Skeletal muscle tissue (tissue), 4 donors: ENCODE results near the gene ABHD17B. TPM values are rescaled to one million over a fixed set of nuclear protein-coding genes. Genes with fewer than 3 reads are reported as not detected.

Experiments
- H3K27ac ChIP-seq: one replicate; pipeline ENCODE4 v1.7.0; 2013; ENCODE audit warnings: mild to moderate bottlenecking, low read depth, low read length, inconsistent platforms
- H3K27me3 ChIP-seq, 3 donors: one replicate each; pipeline ENCODE4 v1.7.0; 2013; ENCODE audit warnings: low read length in 3 of 3; ENCODE audit not compliant: control insufficient read depth in 3 of 3, insufficient read depth in 3 of 3
- H3K36me3 ChIP-seq, 3 donors: one replicate each; pipeline ENCODE4 v1.7.0; 2013; ENCODE audit warnings: low read length in 3 of 3; ENCODE audit not compliant: control insufficient read depth in 3 of 3, insufficient read depth in 3 of 3
- H3K4me1 ChIP-seq, 3 donors: one replicate each; pipeline ENCODE4 v1.7.0; 2013; ENCODE audit warnings: low read length in 3 of 3, mild to moderate bottlenecking in 3 of 3; ENCODE audit not compliant: control insufficient read depth in 3 of 3, insufficient read depth in 3 of 3
- H3K4me3 ChIP-seq, 3 donors: one replicate each; pipeline ENCODE4 v1.7.0; 2013; ENCODE audit warnings: low read length in 3 of 3
- H3K9ac ChIP-seq, 3 donors: one replicate each; pipeline ENCODE4 v1.7.0; 2013; ENCODE audit warnings: low read length in 3 of 3, mild to moderate bottlenecking in 3 of 3, moderate library complexity in 2 of 3, low read depth in 1 of 3
- H3K9me3 ChIP-seq, 3 donors: one replicate each; pipeline ENCODE4 v1.7.0; 2013; ENCODE audit warnings: low read length in 3 of 3; ENCODE audit not compliant: control insufficient read depth in 3 of 3
- total RNA-seq: library from RNA; depleted of rRNA; stranded (reverse); fragments of >200 nt; gene quantifications from one replicate; pipeline ENCODE4 v1.2.3, GENCODE V29; 2014
- donor health status: Osteomylitis.

Gene ABHD17B
- total RNA-seq, 1 donor from 2014 or later: 57.4 TPM

- Histone ChIP-seq H3K4me1 (no peaks in the 10 kb centered on the region), H3K4me3 (no peak overlapping the region), H3K27me3 (no peaks in the 10 kb centered on the region), H3K36me3 (no peaks in the 10 kb centered on the region), H3K27ac (no peak overlapping the region), H3K9me3 (no peaks in the 10 kb centered on the region), H3K9ac (no peak overlapping the region)
Observed at GRCh38 chr9:71830153-71830552, 80.8 kb downstream of the ABHD17B start.

- Histone ChIP-seq H3K4me1 (no peaks in the 10 kb centered on the region), H3K9ac (no peak overlapping the region), H3K27ac (no peak overlapping the region), H3K27me3 (no peaks in the 10 kb centered on the region), H3K4me3 (no peak overlapping the region), H3K36me3 (no peaks in the 10 kb centered on the region), H3K9me3 (no peaks in the 10 kb centered on the region)
Observed at GRCh38 chr9:71826279-71826678, 84.7 kb downstream of the ABHD17B start.

GRCh38 chr9:71824257-71824656, 86.7 kb downstream of the ABHD17B start:
- no peak overlapping the region for H3K4me3 ChIP-seq
- H3K27ac ChIP-seq: no peak overlapping the region
- no peak overlapping the region for H3K9ac ChIP-seq
- no peaks in the 10 kb centered on the region for H3K4me1 ChIP-seq
- no peaks in the 10 kb centered on the region for H3K36me3 ChIP-seq
- no peaks in the 10 kb centered on the region for H3K27me3 ChIP-seq
- H3K9me3 ChIP-seq: no peaks in the 10 kb centered on the region

GRCh38 chr9:71822935-71823334, 88.1 kb downstream of the ABHD17B start:
- Histone ChIP-seq H3K4me3 (no peak overlapping the region), H3K9ac (no peak overlapping the region), H3K27me3 (no peaks in the 10 kb centered on the region), H3K4me1 (no peaks in the 10 kb centered on the region), H3K9me3 (no peaks in the 10 kb centered on the region), H3K36me3 (no peaks in the 10 kb centered on the region), H3K27ac (no peak overlapping the region)

GRCh38 chr9:71822456-71822855, 88.5 kb downstream of the ABHD17B start:
- Histone ChIP-seq H3K36me3 (no peaks in the 10 kb centered on the region), H3K4me1 (no peaks in the 10 kb centered on the region), H3K9me3 (no peaks in the 10 kb centered on the region), H3K27ac (no peak overlapping the region), H3K4me3 (no peak overlapping the region), H3K27me3 (no peaks in the 10 kb centered on the region), H3K9ac (no peak overlapping the region)

GRCh38 chr9:71821405-71821804, 89.6 kb downstream of the ABHD17B start:
- Histone ChIP-seq H3K4me3 (no peak overlapping the region), H3K9me3 (no peaks in the 10 kb centered on the region), H3K4me1 (no peaks in the 10 kb centered on the region)

GRCh38 chr9:71820403-71820921, 90.5 kb downstream of the ABHD17B start:
- no peaks in the 10 kb centered on the region for H3K9me3 ChIP-seq
- no peaks in the 10 kb centered on the region for H3K4me1 ChIP-seq
- H3K27ac ChIP-seq: no peak overlapping the region
- no peak overlapping the region for H3K4me3 ChIP-seq
- no peaks in the 10 kb centered on the region for H3K36me3 ChIP-seq
- H3K27me3 ChIP-seq: no peaks in the 10 kb centered on the region
- H3K9ac ChIP-seq: no peak overlapping the region

More at GRCh38 chr9:71821405-71821804, 89.6 kb downstream of the ABHD17B start:
- no peak overlapping the region for H3K27ac ChIP-seq
- no peaks in the 10 kb centered on the region for H3K36me3 ChIP-seq
- no peak overlapping the region for H3K9ac ChIP-seq
- no peaks in the 10 kb centered on the region for H3K27me3 ChIP-seq

GRCh38 chr9:71819115-71819739, 91.8 kb downstream of the ABHD17B start:
- H3K4me3 ChIP-seq: no peak overlapping the region
- H3K9me3 ChIP-seq: no peaks in the 10 kb centered on the region
- no peaks in the 10 kb centered on the region for H3K4me1 ChIP-seq
- no peak overlapping the region for H3K9ac ChIP-seq
- H3K27ac ChIP-seq: no peak overlapping the region
- no peaks in the 10 kb centered on the region for H3K36me3 ChIP-seq
- no peaks in the 10 kb centered on the region for H3K27me3 ChIP-seq

- Histone ChIP-seq H3K9me3 (no peaks in the 10 kb centered on the region), H3K9ac (no peak overlapping the region), H3K27me3 (no peaks in the 10 kb centered on the region), H3K36me3 (no peaks in the 10 kb centered on the region), H3K4me3 (no peak overlapping the region), H3K4me1 (peaks cover 0 to 5% (median 4%) of the 10 kb centered on the region in 3 donors), H3K27ac (no peak overlapping the region)
Observed at GRCh38 chr9:71816916-71817451, 94.0 kb downstream of the ABHD17B start.
